CD14-positive monocyte (primary cell): ENCODE results near the gene FAM171A1. TPM values are rescaled to one million over a fixed set of nuclear protein-coding genes. Genes with fewer than 3 reads are reported as not detected.

Experiments
- DNase-seq, 3 donors: peaks; one replicate each; pipeline ENCODE4 v3.0.0-alpha.2; 2011 to 2022
- H2AFZ ChIP-seq: 2 replicates; pipeline ENCODE4 v1.6.0; 2012; ENCODE audit warnings: mild to moderate bottlenecking, low read depth, low read length, inconsistent platforms; ENCODE audit not compliant: insufficient read depth, poor library complexity, severe bottlenecking
- H3K27ac ChIP-seq, 2 donors: 1 replicate in 1 of 2; 2 replicates in 1 of 2; pipeline ENCODE4 v1.5.1; 2012 to 2013; ENCODE audit warnings: low read length in 2 of 2, control low read depth in 1 of 2, inconsistent platforms in 1 of 2, low read depth in 1 of 2, mild to moderate bottlenecking in 1 of 2
- H3K27me3 ChIP-seq, 2 donors: one replicate each; pipeline versions ENCODE4 v1.6.0 to v1.6.1; 2011 to 2013; ENCODE audit warnings: low read length in 2 of 2; ENCODE audit not compliant: control insufficient read depth in 2 of 2, insufficient read depth in 2 of 2
- H3K36me3 ChIP-seq, 2 donors: replicated peaks in 1 of 2; 1 replicate in 1 of 2; 2 replicates in 1 of 2; pipeline versions ENCODE4 v1.5.1 to v1.6.1; 2012 to 2013; ENCODE audit warnings: low read length in 2 of 2, control low read depth in 1 of 2, inconsistent platforms in 1 of 2, mild to moderate bottlenecking in 1 of 2; ENCODE audit not compliant: insufficient read depth in 2 of 2, control insufficient read depth in 1 of 2
- H3K4me1 ChIP-seq, 2 donors: 1 replicate in 1 of 2; 2 replicates in 1 of 2; pipeline versions ENCODE4 v1.5.1 to v1.6.1; 2012 to 2013; ENCODE audit warnings: low read length in 2 of 2, control low read depth in 1 of 2, inconsistent platforms in 1 of 2, mild to moderate bottlenecking in 1 of 2, moderate library complexity in 1 of 2; ENCODE audit not compliant: insufficient read depth in 2 of 2, control insufficient read depth in 1 of 2
- H3K4me2 ChIP-seq: replicated peaks from 2 replicates; pipeline ENCODE3; 2012; ENCODE audit warnings: low read length, moderate library complexity, mild to moderate bottlenecking; ENCODE audit not compliant: poor library complexity, severe bottlenecking; ENCODE audit errors: extremely low read depth
- H3K4me3 ChIP-seq, 3 experiments: fragments of 200-600 bp in 1 of 3; sonication (generic) in 1 of 3; replicated peaks in 1 of 3; 1 replicate in 2 of 3; 2 replicates in 1 of 3; pipeline ENCODE4 v1.5.1; 2011 to 2013; ENCODE audit warnings: low read length in 3 of 3, mild to moderate bottlenecking in 3 of 3, control low read depth in 2 of 3, low read depth in 2 of 3, inconsistent platforms in 1 of 3, moderate library complexity in 1 of 3
- H3K79me2 ChIP-seq: 2 replicates; pipeline ENCODE4 v1.6.0; 2012; ENCODE audit warnings: mild to moderate bottlenecking, control low read depth, inconsistent platforms, low read length, moderate library complexity; ENCODE audit not compliant: insufficient read depth
- H3K9ac ChIP-seq: 2 replicates; pipeline ENCODE4 v1.6.0; 2017; ENCODE audit warnings: low read length, mild to moderate bottlenecking; ENCODE audit not compliant: insufficient read depth, poor library complexity, severe bottlenecking
- H3K9me3 ChIP-seq, 2 donors: replicated peaks in 1 of 2; 1 replicate in 1 of 2; 2 replicates in 1 of 2; pipeline versions ENCODE4 v1.5.1 to v1.6.1; 2012 to 2013; ENCODE audit warnings: low read length in 2 of 2, control low read depth in 1 of 2; ENCODE audit not compliant: control insufficient read depth in 1 of 2, insufficient read depth in 1 of 2
- H4K20me1 ChIP-seq: 2 replicates; pipeline ENCODE4 v1.6.0; 2012; ENCODE audit warnings: mild to moderate bottlenecking, low read length, control low read depth, moderate library complexity; ENCODE audit not compliant: insufficient read depth
- H3K27ac Mint-ChIP-seq, 7 donors: one replicate each; pipeline ENCODE4 v1.8.0; 2020; ENCODE audit warnings: mild to moderate bottlenecking in 7 of 7, mixed read lengths in 7 of 7, moderate library complexity in 6 of 7, inconsistent platforms in 2 of 7
- H3K27me3 Mint-ChIP-seq, 3 donors: one replicate each; pipeline ENCODE4 v1.8.0; 2021 to 2022; ENCODE audit warnings: low read depth in 3 of 3, mild to moderate bottlenecking in 3 of 3, mixed read lengths in 3 of 3, moderate library complexity in 3 of 3, inconsistent platforms in 1 of 3
- H3K36me3 Mint-ChIP-seq, 2 donors: one replicate each; pipeline ENCODE4 v1.8.0; 2020; ENCODE audit warnings: mixed read lengths in 2 of 2, inconsistent platforms in 1 of 2, mild to moderate bottlenecking in 1 of 2
- H3K4me1 Mint-ChIP-seq: one replicate; pipeline ENCODE4 v1.8.0; 2020; ENCODE audit warnings: mild to moderate bottlenecking, mixed read lengths
- H3K4me3 Mint-ChIP-seq, 2 donors: one replicate each; pipeline ENCODE4 v1.8.0; 2020; ENCODE audit warnings: mild to moderate bottlenecking in 2 of 2, mixed read lengths in 2 of 2, moderate library complexity in 1 of 2
- H3K9me3 Mint-ChIP-seq, 7 donors: one replicate each; pipeline ENCODE4 v1.8.0; 2020 to 2022; ENCODE audit warnings: mixed read lengths in 7 of 7, mild to moderate bottlenecking in 6 of 7, moderate library complexity in 6 of 7, inconsistent platforms in 2 of 7
- WGBS: methylation state at CpG from one replicate; pipeline ENCODE4 v1.1.5; 2013; ENCODE audit warnings: missing lambda C conversion rate; ENCODE audit not compliant: insufficient coverage; 5-methylcytosine and 5-hydroxymethylcytosine counted together
- intact Hi-C, 2 donors: fragments of 100-400 bp; cut with micrococcal nuclease; formaldehyde crosslinking; loops; one replicate each; pipeline versions ENCODE4 v1.15.0 to v1.15.1; 2023
- polyA plus RNA-seq, 3 donors: library from polyadenylated mRNA; depleted of rRNA in 1 of 3; unstranded in 2 of 3; stranded (reverse) in 1 of 3; fragments of 300-500 nt in 2 of 3; fragments of >200 nt in 1 of 3; fragmentation: Illumina TruSeq in 2 of 3; gene quantifications; 1 replicate in 2 of 3; 2 replicates in 1 of 3; pipeline ENCODE4 v1.2.3, GENCODE V29; 2012 to 2021
- TF ChIP-seq, protein P1 (sequence below): fragments of 200-600 bp; IDR thresholded peaks from one replicate; pipeline ENCODE4 v1.8.0; 2022; ENCODE audit warnings: antibody characterized with exemption, mild to moderate bottlenecking

Gene FAM171A1
- polyA plus RNA-seq, 3 donors, result not detected

DNA sequence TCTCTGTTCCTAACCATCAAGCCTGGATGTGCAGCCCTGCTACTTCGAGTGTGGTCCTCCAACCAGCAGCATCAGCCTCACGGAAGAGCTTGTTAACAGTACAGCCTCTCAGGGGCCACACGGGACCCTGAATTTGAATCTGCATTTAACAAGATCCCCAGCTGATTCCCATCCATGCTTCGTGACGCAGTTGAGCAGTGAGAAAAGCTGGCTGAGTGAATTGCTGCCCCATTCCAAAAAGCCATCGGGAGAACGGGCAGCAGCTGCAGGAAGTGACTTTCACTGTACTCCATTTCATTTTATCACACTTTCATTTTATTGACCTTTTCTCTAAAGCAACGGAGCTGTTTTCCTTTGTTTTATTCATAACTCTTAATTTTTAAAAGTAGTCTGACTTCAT lies 22.5 kb downstream of the FAM171A1 start:
- H3K79me2 ChIP-seq, result no peaks in the 10 kb centered on the region
- peaks cover 0 to 5% of the 10 kb centered on the region in 2 donors for H3K27me3 ChIP-seq
- H3K27ac ChIP-seq, result no peak overlapping the region
- TF ChIP-seq, protein P1, sequence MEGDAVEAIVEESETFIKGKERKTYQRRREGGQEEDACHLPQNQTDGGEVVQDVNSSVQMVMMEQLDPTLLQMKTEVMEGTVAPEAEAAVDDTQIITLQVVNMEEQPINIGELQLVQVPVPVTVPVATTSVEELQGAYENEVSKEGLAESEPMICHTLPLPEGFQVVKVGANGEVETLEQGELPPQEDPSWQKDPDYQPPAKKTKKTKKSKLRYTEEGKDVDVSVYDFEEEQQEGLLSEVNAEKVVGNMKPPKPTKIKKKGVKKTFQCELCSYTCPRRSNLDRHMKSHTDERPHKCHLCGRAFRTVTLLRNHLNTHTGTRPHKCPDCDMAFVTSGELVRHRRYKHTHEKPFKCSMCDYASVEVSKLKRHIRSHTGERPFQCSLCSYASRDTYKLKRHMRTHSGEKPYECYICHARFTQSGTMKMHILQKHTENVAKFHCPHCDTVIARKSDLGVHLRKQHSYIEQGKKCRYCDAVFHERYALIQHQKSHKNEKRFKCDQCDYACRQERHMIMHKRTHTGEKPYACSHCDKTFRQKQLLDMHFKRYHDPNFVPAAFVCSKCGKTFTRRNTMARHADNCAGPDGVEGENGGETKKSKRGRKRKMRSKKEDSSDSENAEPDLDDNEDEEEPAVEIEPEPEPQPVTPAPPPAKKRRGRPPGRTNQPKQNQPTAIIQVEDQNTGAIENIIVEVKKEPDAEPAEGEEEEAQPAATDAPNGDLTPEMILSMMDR, result no peak
- no peak overlapping the region for H3K4me3 ChIP-seq
- H2AFZ ChIP-seq, result no peak overlapping the region
- no peaks in the 10 kb centered on the region for H4K20me1 ChIP-seq
- H3K36me3 ChIP-seq, result no peaks in the 10 kb centered on the region
- H3K9ac ChIP-seq, result no peak overlapping the region
- H3K9me3 ChIP-seq, result no peaks in the 10 kb centered on the region
- intact Hi-C loops, result no loop called here
- no peak overlapping the region for H3K27ac Mint-ChIP-seq
- peaks cover 0 to 7% of the 10 kb centered on the region in 2 donors for H3K4me1 ChIP-seq
- DNase-seq, result no peak
- peaks cover 10% of the 10 kb centered on the region for H3K4me1 Mint-ChIP-seq
- H3K27me3 Mint-ChIP-seq, result peaks cover 25 to 42% (median 28%) of the 10 kb centered on the region in 3 donors
- 87% methylated on average over 6 of the region's 8 CpGs for WGBS
- H3K4me2 ChIP-seq, result no peak overlapping the region
- H3K36me3 Mint-ChIP-seq, result no peaks in the 10 kb centered on the region
- H3K9me3 Mint-ChIP-seq, result peaks cover 0 to 3% (median 0%) of the 10 kb centered on the region in 7 donors
- no peak overlapping the region for H3K4me3 Mint-ChIP-seq

DNA sequence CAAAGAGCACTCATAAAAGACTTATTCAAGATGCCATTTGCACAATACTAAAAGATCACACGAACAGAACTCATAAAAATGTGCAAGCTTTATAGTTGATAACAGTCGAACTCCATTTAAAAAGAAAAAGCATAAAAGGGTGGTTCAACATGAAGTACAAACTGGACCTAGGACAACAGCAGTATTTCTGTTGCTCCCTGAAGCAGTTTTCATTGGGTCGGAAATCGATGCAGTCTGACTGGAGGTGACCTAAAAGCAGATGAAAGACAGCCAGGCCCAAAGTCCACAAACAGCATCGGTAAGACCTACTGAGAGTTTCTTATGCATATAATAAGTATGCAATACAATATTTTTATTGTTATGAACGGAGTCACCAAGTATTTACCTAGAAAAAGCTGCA lies 23.9 kb downstream of the FAM171A1 start:
- H3K27me3 Mint-ChIP-seq, result peaks cover 23 to 42% (median 27%) of the 10 kb centered on the region in 3 donors
- no peak for DNase-seq
- H3K4me1 Mint-ChIP-seq, result peaks cover 10% of the 10 kb centered on the region
- H3K9me3 Mint-ChIP-seq, result peaks cover 0 to 3% (median 0%) of the 10 kb centered on the region in 7 donors
- 100% methylated on average over 2 of the region's 6 CpGs for WGBS
- Histone ChIP-seq H2AFZ (no peak overlapping the region), H3K4me2 (no peak overlapping the region), H3K27me3 (peaks cover 0 to 5% of the 10 kb centered on the region in 2 donors), H3K79me2 (no peaks in the 10 kb centered on the region), H3K4me1 (peaks cover 0 to 7% of the 10 kb centered on the region in 2 donors), H3K9me3 (no peaks in the 10 kb centered on the region), H3K36me3 (no peaks in the 10 kb centered on the region), H3K4me3 (no peak overlapping the region), H3K9ac (no peak overlapping the region), H3K27ac (no peak overlapping the region), H4K20me1 (no peaks in the 10 kb centered on the region)
- TF ChIP-seq, protein P1, result no peak
- no peak overlapping the region for H3K4me3 Mint-ChIP-seq
- no peaks in the 10 kb centered on the region for H3K36me3 Mint-ChIP-seq
- intact Hi-C loops, result no loop called here
- no peak overlapping the region for H3K27ac Mint-ChIP-seq
